Measurements from ENCODE around the gene NR5A1.
A peak's percentile ranks its signal among the peaks of the same experiment; 100 is the strongest.

Gene NR5A1

DNA sequence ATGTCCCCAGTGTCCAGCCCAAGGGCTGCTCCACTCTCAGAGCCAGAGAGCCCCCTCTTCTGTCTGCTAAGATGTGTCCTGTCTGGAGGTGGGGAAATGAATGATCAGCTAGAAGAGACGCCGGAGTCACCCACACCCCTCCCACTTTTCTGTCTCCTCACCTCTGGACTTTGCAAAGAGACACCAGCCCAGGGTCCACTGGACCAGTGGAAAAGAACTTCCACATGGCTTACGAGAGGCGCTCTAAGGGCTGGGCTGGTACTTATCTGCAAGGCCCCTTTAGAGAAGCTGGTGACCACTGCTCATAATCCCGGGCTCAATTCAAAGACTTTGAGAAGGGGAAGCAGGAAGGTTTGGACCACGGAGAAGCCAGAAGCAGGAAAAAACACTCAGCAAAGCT, 9.2 kb downstream of the NR5A1 start:
- no peak for DNase-seq

GRCh38 chr9:124497441-124497840, 9.8 kb downstream of the NR5A1 start:
- no peak for DNase-seq

DNA sequence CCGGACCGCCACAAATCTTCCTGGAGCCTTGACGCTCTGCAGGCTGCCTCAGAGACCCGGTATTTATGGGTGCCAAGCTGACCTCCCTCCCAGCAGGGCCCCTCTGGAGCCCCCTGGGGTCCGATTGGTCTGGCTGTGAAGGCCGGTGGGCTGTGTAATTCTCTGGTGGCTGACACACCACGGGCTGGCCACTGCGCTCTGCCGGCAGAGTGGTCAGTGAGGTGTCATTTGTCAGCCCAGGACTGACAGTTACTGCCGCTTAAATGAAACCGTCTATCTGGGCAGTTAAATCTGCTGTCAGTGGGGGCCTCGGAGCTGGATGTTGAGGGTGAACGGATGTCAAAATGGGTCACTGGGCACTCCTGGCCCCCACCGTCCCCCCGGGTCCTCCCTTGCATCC, 10.7 kb downstream of the NR5A1 start:
- DNase-seq: no peak

DNA sequence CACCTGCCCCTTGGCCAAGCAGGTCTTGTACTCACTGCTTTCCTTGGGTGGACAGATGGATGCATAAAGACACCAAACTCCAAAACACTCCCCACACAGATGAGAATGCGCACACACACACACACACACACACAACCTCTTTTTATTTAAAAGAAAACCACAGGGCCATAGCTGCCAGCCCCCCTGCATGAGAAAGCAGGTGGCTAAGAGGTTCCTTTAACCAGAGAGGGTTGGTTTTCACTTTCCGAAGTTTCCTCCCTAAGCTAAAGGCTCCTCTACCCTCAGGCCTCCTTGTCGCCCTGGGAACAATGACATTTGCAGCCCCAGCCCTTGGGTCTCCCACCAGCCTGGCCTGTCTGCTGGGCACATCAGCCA, 11.1 kb downstream of the NR5A1 start:
- DNase-seq: peak; percentile 2

GRCh38 chr9:124495126-124496074, 11.8 kb downstream of the NR5A1 start:
- no peak for DNase-seq

- no peak for DNase-seq
Measured at GRCh38 chr9:124493794-124494479, 13.3 kb downstream of the NR5A1 start.

DNA sequence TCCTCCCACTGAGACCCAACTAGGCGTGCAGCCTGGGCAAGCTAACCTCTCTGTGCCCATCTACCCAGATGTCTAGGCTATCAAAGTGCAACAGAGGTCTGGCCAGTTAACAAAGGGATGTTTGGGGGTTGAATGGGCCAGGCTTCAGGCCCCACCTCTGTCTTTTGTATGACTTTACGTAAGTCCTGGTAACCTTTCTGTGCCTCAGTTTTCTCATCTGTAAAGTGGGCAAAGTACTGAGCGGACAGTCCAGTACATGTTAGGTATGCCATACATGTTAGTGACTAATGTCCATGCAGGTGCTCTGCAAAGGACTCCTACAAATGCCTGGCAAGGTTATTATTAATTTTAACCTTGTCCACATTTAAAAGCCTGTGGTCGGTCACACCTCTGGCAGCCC, 14.0 kb downstream of the NR5A1 start:
- DNase-seq: no peak

DNA sequence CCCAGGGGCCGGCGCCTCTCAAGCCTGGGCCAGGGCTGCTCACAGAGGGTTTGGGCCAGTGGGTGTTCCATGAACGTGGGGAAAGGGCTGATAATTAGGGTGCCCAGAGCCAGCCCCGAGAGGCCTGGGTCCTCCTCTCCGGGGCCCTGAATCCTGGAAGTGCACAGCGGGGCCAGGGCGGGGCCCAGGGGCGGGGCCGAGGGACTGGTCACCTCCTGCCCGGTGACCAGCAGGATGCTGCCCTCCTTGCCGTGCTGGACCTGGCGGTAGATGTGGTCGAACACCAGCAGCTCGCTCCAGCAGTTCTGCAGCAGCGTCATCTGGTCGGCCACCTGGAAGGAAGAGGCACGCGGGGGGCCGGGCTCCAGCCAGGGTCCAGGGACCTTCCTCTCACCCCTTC, 14.4 kb downstream of the NR5A1 start:
- no peak for DNase-seq

DNA sequence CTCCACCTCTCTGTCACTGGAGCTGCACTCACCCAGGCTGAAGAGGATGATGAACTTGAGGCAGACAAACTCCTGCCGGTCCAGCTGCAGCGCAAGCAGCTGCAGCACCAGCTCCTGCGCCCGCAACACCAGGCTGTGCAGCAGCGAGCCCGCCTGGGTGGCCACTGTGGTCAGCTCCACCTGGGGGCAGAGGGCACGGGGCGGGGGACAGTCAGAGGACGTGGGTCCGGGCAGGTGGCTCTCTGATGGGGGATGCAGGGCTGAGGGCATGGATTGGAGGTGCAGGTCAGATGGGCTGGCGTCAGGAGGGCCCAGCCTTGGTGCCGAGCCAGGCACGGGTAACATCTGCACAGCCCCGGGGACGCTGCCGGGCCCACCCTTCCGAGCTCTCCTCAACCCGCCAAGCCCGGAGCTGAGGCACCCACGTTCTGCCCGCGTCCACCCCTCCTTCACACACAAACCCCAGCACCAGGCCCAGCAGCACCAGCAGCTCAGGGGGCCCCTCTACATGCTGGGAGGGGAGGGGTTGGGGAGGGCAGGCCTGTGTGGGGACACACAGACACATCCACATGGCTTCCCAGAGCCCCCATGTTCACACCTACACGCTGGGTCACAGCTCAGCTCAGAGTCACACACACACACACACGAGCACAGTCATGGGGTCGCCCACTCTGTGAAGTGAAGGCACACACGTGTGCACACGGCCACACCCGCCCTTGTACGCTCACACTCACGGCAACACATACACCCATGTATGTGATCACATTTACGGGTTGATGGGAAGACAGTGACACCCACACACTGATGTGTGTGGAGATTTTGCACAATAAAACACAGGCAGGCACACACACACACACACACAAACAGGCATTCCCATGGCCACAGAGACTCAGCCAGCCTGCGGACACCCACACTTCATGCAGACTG, 15.9 kb downstream of the NR5A1 start:
- DNase-seq: no peak

DNA sequence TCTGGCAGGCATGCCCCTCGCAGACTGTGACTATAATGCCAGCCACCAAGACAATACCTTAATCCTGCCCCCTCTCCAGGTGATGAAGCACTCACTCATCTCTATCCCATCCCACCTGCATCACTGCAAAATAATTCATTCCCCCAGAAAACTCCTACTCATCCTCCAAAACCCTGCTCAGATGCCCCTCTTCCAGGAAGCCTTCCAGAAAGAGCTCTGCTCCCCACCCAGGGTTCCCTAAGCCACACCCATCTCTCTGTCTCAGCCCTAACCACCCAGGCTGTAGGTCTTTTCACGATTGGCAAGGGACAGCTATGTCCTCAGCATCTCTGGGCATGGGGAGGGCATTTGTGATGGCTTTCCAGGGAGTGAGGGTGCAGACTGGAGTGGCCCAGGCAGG, 17.2 kb downstream of the NR5A1 start:
- no peak for DNase-seq

DNA sequence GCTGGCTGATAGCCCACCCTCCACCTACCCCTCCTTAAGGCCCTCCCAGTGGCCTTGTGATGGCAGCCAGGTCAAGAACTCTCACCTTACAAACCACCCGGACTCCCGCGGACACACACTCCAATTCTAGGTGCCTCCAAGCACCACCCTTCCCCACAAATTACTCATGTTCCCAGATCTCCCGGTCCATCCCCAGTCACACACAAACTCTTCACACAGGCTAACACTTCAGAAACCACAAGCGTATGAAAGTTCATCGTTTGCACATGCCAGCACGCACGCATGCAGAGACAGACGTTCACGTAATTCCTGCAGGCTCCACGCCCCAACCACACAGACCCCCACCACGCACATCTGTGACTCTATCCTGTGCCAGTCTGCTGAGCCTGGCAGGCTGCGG, 18.0 kb downstream of the NR5A1 start:
- no peak for DNase-seq

DNA sequence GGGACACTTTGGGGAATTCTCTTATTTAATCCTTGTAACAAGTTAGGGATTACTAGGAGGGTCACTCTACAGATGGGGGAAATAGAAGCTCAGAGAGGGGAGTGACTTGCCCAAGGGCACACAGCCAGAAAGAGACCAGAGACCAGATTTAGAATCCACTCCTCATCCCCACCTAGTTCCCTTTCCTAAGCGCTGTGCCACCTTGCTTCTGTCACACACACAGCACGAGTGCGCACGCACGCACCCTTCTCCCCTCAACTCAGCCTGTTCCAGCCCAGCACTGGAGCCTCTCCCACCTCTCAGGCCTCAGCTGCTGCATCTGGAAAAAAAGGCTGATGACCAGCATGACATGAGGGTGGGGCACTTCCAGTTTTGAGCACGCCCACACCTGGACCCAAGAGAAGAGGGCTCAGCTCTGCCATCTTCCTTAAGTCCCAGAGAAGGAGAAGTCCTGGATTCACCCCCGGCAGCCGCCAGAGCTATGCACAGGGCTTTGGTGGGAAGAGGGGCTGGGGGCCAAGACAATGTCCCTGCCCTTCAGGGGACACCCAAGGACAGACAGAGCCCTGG, 18.5 kb downstream of the NR5A1 start:
- DNase-seq: no peak

DNA sequence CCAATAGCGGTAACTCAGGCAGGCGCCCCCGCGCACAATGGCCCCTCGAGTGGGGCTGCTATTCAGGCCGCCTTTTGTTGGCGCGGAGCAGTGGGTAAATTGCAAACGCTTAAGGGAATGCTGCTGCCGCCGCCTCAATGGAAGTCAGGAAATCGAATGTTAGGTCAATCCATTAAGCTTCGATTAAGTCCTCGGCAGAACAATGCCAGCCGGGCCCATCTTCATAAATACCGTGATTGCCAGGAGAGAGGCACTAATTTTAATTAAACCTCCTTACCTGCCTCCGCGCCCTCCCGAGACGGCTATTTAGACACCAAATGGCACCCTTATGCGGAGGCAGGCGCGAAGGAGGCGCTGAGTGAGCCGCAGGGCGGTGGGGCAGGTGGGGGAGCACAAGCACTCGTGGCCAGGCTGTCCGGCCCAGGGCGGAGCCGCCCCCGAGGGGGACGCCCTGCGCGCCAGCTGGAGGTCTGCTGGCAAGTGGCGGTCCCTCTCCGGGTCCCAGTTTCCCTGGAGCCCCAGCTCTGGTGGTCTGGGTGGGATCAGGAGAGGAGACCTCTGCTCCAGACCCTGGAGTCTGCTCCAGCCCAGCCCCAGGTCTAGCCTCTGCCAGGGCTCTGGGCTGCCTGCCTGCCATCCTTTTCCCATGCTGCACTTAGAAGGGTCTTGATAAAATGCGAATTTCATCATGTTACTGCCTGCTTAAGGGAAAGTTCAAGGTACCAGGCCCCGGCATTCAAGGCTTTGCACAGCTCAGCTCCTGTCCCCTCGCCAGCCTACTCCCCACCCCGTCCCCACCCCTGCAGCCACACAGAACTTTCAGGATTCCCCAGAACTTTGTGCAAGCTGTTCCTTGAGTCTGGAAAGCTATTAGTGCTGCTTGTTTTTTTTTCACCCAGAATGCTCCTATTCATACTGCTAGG, 19.7 kb downstream of the NR5A1 start:
- no peak for DNase-seq

DNA sequence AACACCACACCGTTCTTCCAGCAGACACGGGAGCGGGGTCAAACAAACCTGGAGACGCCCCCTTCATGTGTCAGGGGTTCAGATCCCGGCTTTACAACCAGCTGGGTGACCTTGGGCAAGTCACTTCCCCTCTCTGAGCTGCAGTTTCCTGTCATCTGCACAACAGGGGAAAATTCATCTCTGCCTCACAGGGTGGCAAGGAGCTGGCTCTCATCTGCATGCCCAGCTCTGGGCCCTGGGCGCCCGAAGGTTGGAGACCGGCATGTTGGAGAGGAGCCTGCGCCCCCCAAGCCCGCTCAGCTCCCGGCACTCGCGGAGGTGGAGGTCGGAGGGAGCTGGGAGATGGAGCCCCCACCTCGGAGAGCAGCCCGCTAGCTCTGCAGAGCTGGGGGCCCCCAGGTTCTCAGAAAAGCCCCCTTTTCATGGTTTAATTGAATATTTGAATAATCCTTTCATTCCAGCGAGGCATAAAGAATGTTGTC, 20.4 kb downstream of the NR5A1 start:
- DNase-seq: no peak

DNA sequence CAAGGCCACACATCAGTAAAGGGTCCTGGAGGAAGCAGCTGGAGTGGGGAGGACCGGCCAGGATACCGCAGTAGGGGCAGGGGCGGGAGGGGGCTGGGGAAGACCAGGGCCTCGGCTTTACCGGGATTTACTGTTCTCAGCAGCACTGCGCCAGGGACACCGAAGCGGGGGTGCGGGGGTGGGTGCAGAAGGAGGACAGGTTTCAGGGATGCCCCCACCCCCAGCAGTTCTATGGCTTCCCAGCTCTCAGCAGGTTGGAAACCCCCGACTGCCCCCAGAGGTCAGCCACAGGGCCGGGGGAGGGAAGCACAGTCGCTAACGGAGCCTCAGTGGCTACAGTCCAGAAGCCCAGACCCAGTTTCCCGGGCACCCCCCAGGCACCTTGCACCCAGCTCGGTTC, 21.3 kb downstream of the NR5A1 start:
- no peak for DNase-seq

- DNase-seq: no peak
Measured at GRCh38 chr9:124485201-124485600, 22.0 kb downstream of the NR5A1 start.

- no peak for DNase-seq
Measured at GRCh38 chr9:124483481-124483880, 23.7 kb downstream of the NR5A1 start.

- no peak for DNase-seq
Measured at GRCh38 chr9:124482431-124483031, 24.7 kb downstream of the NR5A1 start.

DNA sequence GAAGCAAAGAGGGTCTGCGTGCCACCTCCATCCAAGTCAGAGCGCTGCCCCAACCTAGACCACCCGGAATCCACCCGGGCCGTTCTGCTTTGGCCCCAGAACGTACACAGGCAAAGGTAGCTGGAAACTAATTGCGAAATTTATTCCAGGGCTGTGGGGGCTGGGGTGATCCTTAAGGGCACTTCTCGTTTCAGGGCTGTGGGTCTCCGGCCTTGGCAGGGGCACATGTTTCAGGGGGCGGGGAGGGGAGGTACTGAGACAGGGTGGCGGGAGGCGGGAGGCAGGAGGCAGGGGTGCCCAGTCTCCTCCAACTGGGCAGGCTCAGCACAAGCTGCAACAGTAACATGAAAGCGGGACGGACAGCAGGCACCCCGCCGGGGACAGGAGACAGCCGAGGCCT, 26.1 kb downstream of the NR5A1 start:
- no peak for DNase-seq

GRCh38 chr9:124480621-124480981, 26.6 kb downstream of the NR5A1 start:
- DNase-seq: no peak

DNA sequence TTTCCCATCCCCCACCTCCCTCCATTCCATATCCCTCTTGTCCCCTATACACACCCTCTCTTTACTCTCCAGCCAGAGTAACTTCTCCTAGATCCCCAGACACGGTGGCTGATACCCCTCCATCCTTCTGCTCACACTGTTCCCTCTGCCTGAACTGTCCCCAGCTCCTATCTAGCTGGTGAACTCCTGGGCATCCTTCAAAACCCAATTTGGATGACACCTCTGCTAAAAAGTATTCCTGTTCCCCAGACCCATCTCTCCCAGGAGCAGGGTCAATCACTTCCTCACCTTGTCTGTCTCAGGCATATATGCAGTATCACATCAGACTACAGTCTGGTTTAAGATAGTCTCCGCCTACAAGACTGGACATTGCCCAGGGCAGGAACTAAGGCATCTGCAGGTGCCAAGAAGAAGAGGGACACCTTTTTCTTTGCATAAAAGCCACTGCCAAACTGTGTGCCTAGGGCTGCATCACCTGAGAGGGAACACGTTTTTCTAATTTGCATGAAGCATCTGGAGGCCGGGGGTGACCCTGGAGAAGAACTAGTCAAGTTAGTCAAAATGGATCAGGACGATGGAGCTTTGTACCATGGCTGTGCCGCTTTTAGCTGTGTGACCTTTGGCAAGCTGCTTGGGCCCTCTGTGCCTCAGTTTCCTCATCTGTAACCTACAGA, 27.1 kb downstream of the NR5A1 start:
- no peak for DNase-seq
